CD8-positive, alpha-beta memory T cell (primary cell): ENCODE data around the gene QARS1. TPM values are rescaled to one million over a fixed set of nuclear protein-coding genes. Genes with fewer than 3 reads are reported as not detected.

Experiments
- CTCF ChIA-PET: fragments of 350-600 bp; sonication (Branson Sonifier 250); formaldehyde crosslinking; loops from one replicate; lab custom pipeline; 2021; ENCODE audit warnings: antibody characterized with exemption; lab: Charles Lee
- POLR2A ChIA-PET: fragments of 350-600 bp; sonication (Branson Sonifier 250); formaldehyde crosslinking; loops from one replicate; lab custom pipeline; 2021; ENCODE audit warnings: antibody characterized with exemption; lab: Charles Lee
- DNase-seq, 5 donors: peaks; one replicate each; pipeline versions ENCODE4 v3.0.0 to v3.0.0-alpha.2; 2020 to 2022; ENCODE audit warnings: mixed read lengths in 1 of 5
- H3K27ac ChIP-seq: one replicate; pipeline ENCODE4 v1.7.0; 2013; ENCODE audit warnings: low read depth, mild to moderate bottlenecking, low read length, moderate library complexity
- H3K27me3 ChIP-seq: 2 replicates; pipeline ENCODE4 v1.7.0; 2013; ENCODE audit warnings: low read length, mild to moderate bottlenecking; ENCODE audit not compliant: insufficient read depth, poor library complexity, severe bottlenecking
- H3K36me3 ChIP-seq: 2 replicates; pipeline ENCODE4 v1.7.0; 2013; ENCODE audit warnings: mild to moderate bottlenecking, low read length, moderate library complexity; ENCODE audit not compliant: insufficient read depth
- H3K4me1 ChIP-seq: 2 replicates; pipeline ENCODE4 v1.7.0; 2013; ENCODE audit warnings: mild to moderate bottlenecking, low read length, moderate library complexity; ENCODE audit not compliant: insufficient read depth
- H3K4me3 ChIP-seq: 2 replicates; pipeline ENCODE4 v1.7.0; 2013; ENCODE audit warnings: mild to moderate bottlenecking, low read length
- H3K9me3 ChIP-seq: 2 replicates; pipeline ENCODE4 v1.7.0; 2013; ENCODE audit warnings: mild to moderate bottlenecking, low read length
- H3K27ac Mint-ChIP-seq, 8 donors: one replicate each; pipeline ENCODE4 v1.8.0; 2020 to 2021; ENCODE audit warnings: mixed read lengths in 8 of 8, mild to moderate bottlenecking in 6 of 8, inconsistent platforms in 3 of 8, moderate library complexity in 3 of 8
- H3K27me3 Mint-ChIP-seq, 2 donors: one replicate each; pipeline ENCODE4 v1.8.0; 2020 to 2021; ENCODE audit warnings: mixed read lengths in 2 of 2, mild to moderate bottlenecking in 1 of 2, moderate library complexity in 1 of 2
- H3K36me3 Mint-ChIP-seq, 3 donors: one replicate each; pipeline ENCODE4 v1.8.0; 2020 to 2021; ENCODE audit warnings: mixed read lengths in 3 of 3, inconsistent platforms in 1 of 3, mild to moderate bottlenecking in 1 of 3
- H3K4me1 Mint-ChIP-seq, 3 donors: one replicate each; pipeline ENCODE4 v1.8.0; 2020 to 2021; ENCODE audit warnings: mixed read lengths in 3 of 3, inconsistent platforms in 1 of 3, mild to moderate bottlenecking in 1 of 3
- H3K4me3 Mint-ChIP-seq, 7 donors: one replicate each; pipeline ENCODE4 v1.8.0; 2020 to 2021; ENCODE audit warnings: mixed read lengths in 7 of 7, mild to moderate bottlenecking in 6 of 7, moderate library complexity in 4 of 7, inconsistent platforms in 2 of 7
- H3K9me3 Mint-ChIP-seq, 5 donors: one replicate each; pipeline ENCODE4 v1.8.0; 2020 to 2022; ENCODE audit warnings: mixed read lengths in 5 of 5, mild to moderate bottlenecking in 3 of 5, moderate library complexity in 2 of 5, inconsistent platforms in 1 of 5
- polyA plus RNA-seq: library from polyadenylated mRNA; unstranded; fragments of 300-500 nt; fragmentation: Illumina TruSeq; gene quantifications from one replicate; pipeline ENCODE4 v1.2.3, GENCODE V29; 2021
- total RNA-seq, 2 experiments: library from RNA; stranded (reverse); gene quantifications; one replicate each; pipeline ENCODE4 v1.2.3, GENCODE V29; 2021

QARS1 gene
- 100 to 1,000 TPM; 233 to 244 TPM for total RNA-seq
- polyA plus RNA-seq = 95.8 TPM

- Mint-ChIP-seq H3K27ac (peak within 1 kb of the TSS; percentile 95 to 99 (median 98)), H3K4me1 (peaks cover 24 to 32% (median 30%) of the 10 kb centered on the region in 3 donors), H3K9me3 (no peaks in the 10 kb centered on the region), H3K4me3 (peak within 1 kb of the TSS; percentile 97 to 99 (median 98)), H3K36me3 (peaks cover 6 to 62% (median 11%) of the 10 kb centered on the region in 3 donors), H3K27me3 (no peaks in the 10 kb centered on the region)
- Histone ChIP-seq H3K4me1 (peaks cover 22% of the 10 kb centered on the region), H3K27ac (peak within 1 kb of the TSS; percentile 84), H3K4me3 (peak within 1 kb of the TSS; percentile 97), H3K9me3 (no peaks in the 10 kb centered on the region), H3K36me3 (peaks cover 33% of the 10 kb centered on the region), H3K27me3 (no peaks in the 10 kb centered on the region)
- ChIA-PET CTCF (interaction anchor here (1.2 to 2.3 kb wide), 4 partner anchors 10 to 83 kb away, joined by 3 to 14 read pairs (median 6); partner anchors contain the start of genes IMPDH2, NDUFAF3 and QRICH1), POLR2A (interaction anchor here (1.0 to 4.7 kb wide), 4 partner anchors 9 to 97 kb away, joined by 4 to 41 read pairs (median 5); partner anchors contain the start of genes QRICH1, USP19 and WDR6)
- peak; percentile 83 to 93 (median 88) for DNase-seq
Measured at GRCh38 chr3:49104427-49105291, at the start of gene QARS1. TSS of gene QARS1 (minus strand) at chr3:49104757. CDS start at chr3:49104733, 24 bp downstream.

DNA sequence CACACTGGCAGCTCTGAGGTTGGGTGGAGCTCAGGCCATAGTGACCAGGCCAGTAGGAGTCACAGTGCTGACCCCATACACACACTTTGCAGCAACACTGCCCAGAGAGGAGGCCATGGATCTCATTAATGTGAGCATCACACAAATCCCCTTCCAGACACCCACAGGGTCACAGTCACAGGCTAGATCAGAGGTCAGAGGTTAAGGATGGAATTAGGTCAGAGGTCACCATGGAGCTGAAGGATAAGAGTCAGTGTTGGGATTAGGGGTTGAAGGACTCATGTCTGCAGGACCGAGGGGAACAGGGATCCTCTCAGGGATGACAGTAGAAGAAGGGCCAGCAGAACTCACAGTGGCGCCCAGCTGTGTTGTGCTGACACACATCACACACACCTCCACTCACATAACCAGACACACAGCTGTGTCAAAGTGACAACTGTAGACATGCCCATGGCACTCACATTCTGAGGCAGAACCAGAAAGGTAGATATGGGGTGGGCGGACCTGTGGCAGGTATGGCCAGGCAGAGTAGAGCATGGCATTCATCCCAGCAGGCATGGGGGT lies 48.9 kb upstream of the QARS1 start:
- DNase-seq = no peak
- Histone ChIP-seq H3K36me3 (no peaks in the 10 kb centered on the region), H3K9me3 (no peaks in the 10 kb centered on the region), H3K27me3 (no peaks in the 10 kb centered on the region), H3K4me1 (no peaks in the 10 kb centered on the region), H3K27ac (no peak overlapping the region), H3K4me3 (no peak overlapping the region)
- Mint-ChIP-seq H3K27ac (peak overlapping the region in 1 of 8 donors; percentile 60), H3K4me1 (peaks cover 0 to 4% (median 0%) of the 10 kb centered on the region in 3 donors), H3K9me3 (no peaks in the 10 kb centered on the region), H3K4me3 (no peak overlapping the region), H3K36me3 (no peaks in the 10 kb centered on the region), H3K27me3 (no peaks in the 10 kb centered on the region)
- ChIA-PET POLR2A (no interaction called here), CTCF (interaction anchor here (0.9 kb wide), 2 partner anchors 17 to 166 kb away, joined by 3 to 5 read pairs; partner anchors contain the start of gene KLHDC8B)

DNA sequence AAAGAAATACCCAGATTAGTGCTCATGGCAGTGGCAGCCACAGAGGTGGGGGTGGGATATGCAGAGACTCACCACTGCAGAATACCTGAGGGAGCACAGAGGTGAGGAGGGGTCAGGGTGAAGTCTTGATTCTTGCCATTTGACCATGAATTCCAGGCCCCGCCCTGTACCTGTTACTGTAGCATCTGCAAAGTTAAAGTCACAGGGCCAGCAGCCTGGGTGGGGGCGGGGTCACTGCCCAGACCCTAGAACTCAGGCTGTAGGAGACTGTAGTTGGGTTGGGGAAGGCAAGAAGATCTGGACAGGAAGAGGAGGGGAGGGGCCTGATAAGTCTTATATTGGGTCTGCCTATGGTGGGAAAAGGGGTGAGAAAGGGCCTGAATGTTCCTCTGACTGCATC lies 47.1 kb upstream of the QARS1 start:
- Histone ChIP-seq H3K4me3 (no peak overlapping the region), H3K36me3 (no peaks in the 10 kb centered on the region), H3K9me3 (no peaks in the 10 kb centered on the region), H3K27ac (no peak overlapping the region), H3K27me3 (no peaks in the 10 kb centered on the region), H3K4me1 (no peaks in the 10 kb centered on the region)
- ChIA-PET CTCF (no interaction called here), POLR2A (no interaction called here)
- Mint-ChIP-seq H3K36me3 (no peaks in the 10 kb centered on the region), H3K9me3 (no peaks in the 10 kb centered on the region), H3K4me3 (no peak overlapping the region), H3K27me3 (no peaks in the 10 kb centered on the region), H3K4me1 (no peaks in the 10 kb centered on the region), H3K27ac (peak overlapping the region in 1 of 8 donors; percentile 32)
- DNase-seq = no peak

- no peaks in the 10 kb centered on the region for H3K9me3 ChIP-seq
- H3K27me3 ChIP-seq = no peaks in the 10 kb centered on the region
- Mint-ChIP-seq H3K4me3 (no peak overlapping the region), H3K36me3 (no peaks in the 10 kb centered on the region), H3K27ac (peak overlapping the region in 1 of 8 donors; percentile 47), H3K4me1 (no peaks in the 10 kb centered on the region), H3K9me3 (no peaks in the 10 kb centered on the region), H3K27me3 (no peaks in the 10 kb centered on the region)
- no peaks in the 10 kb centered on the region for H3K4me1 ChIP-seq
- ChIA-PET CTCF (no interaction called here), POLR2A (no interaction called here)
- no peak overlapping the region for H3K27ac ChIP-seq
- H3K4me3 ChIP-seq = no peak overlapping the region
- no peak for DNase-seq
- H3K36me3 ChIP-seq = no peaks in the 10 kb centered on the region
Measured at GRCh38 chr3:49148159-49148558, 43.6 kb upstream of the QARS1 start.

GRCh38 chr3:49140080-49140479 lies 35.5 kb upstream of the QARS1 start:
- H3K4me1 Mint-ChIP-seq = no peaks in the 10 kb centered on the region
- Histone ChIP-seq H3K4me1 (no peaks in the 10 kb centered on the region), H3K36me3 (no peaks in the 10 kb centered on the region), H3K9me3 (no peaks in the 10 kb centered on the region), H3K4me3 (no peak overlapping the region), H3K27ac (no peak overlapping the region), H3K27me3 (no peaks in the 10 kb centered on the region)
- peaks cover 0 to 12% (median 6%) of the 10 kb centered on the region in 5 donors for H3K9me3 Mint-ChIP-seq
- no peak overlapping the region for H3K27ac Mint-ChIP-seq
- H3K36me3 Mint-ChIP-seq = peaks cover 0 to 11% (median 0%) of the 10 kb centered on the region in 3 donors
- H3K27me3 Mint-ChIP-seq = peaks cover 21 to 29% of the 10 kb centered on the region in 2 donors
- ChIA-PET CTCF (no interaction called here), POLR2A (no interaction called here)
- no peak for DNase-seq
- H3K4me3 Mint-ChIP-seq = no peak overlapping the region

GRCh38 chr3:49135499-49135898 lies 30.9 kb upstream of the QARS1 start:
- H3K27ac ChIP-seq = no peak overlapping the region
- H3K27me3 ChIP-seq = no peaks in the 10 kb centered on the region
- CTCF ChIA-PET = no interaction called here
- DNase-seq = no peak
- no peaks in the 10 kb centered on the region for H3K36me3 ChIP-seq
- H3K9me3 ChIP-seq = no peaks in the 10 kb centered on the region
- no peak overlapping the region for H3K4me3 Mint-ChIP-seq
- H3K27ac Mint-ChIP-seq = no peak overlapping the region
- H3K4me1 Mint-ChIP-seq = no peaks in the 10 kb centered on the region
- no peaks in the 10 kb centered on the region for H3K4me1 ChIP-seq
- H3K27me3 Mint-ChIP-seq = peaks cover 16 to 53% of the 10 kb centered on the region in 2 donors
- no peaks in the 10 kb centered on the region for H3K36me3 Mint-ChIP-seq
- H3K4me3 ChIP-seq = no peak overlapping the region
- POLR2A ChIA-PET = no interaction called here
- no peaks in the 10 kb centered on the region for H3K9me3 Mint-ChIP-seq

GRCh38 chr3:49134471-49135265 lies 30.1 kb upstream of the QARS1 start:
- H3K36me3 ChIP-seq = no peaks in the 10 kb centered on the region
- Mint-ChIP-seq H3K4me1 (no peaks in the 10 kb centered on the region), H3K9me3 (no peaks in the 10 kb centered on the region), H3K27me3 (peaks cover 16 to 49% of the 10 kb centered on the region in 2 donors), H3K27ac (peak overlapping the region in 1 of 8 donors; percentile 51), H3K36me3 (no peaks in the 10 kb centered on the region), H3K4me3 (no peak overlapping the region)
- ChIA-PET POLR2A (no interaction called here), CTCF (no interaction called here)
- H3K9me3 ChIP-seq = no peaks in the 10 kb centered on the region
- no peaks in the 10 kb centered on the region for H3K27me3 ChIP-seq
- no peak overlapping the region for H3K4me3 ChIP-seq
- no peak overlapping the region for H3K27ac ChIP-seq
- H3K4me1 ChIP-seq = no peaks in the 10 kb centered on the region
- DNase-seq = no peak
